ENCODE data around the gene CASK.

The CASK gene

GRCh38 chrX:41903544-41903943 is 19.8 kb downstream of the CASK start:
- no peak for TF ChIP-seq CTCF (IDR thresholded peaks at IDR 0.05; ENCODE audit: low read depth, low read length)
- peaks cover 2% of the 10 kb centered on the region for H3K9me3 ChIP-seq (ENCODE audit: severe bottlenecking)
- no peak for DNase-seq

GRCh38 chrX:41900321-41900720 is 23.0 kb downstream of the CASK start:
- no peaks in the 10 kb centered on the region for H3K27me3 ChIP-seq (ENCODE audit: insufficient read depth, low read depth, severe bottlenecking)
- no peak overlapping the region for H3K27ac ChIP-seq
- H3K4me3 ChIP-seq (ENCODE audit: low read depth, low read length), result no peak overlapping the region
- H3K36me3 ChIP-seq, result no peaks in the 10 kb centered on the region
- TF ChIP-seq CTCF (IDR thresholded peaks at IDR 0.05; ENCODE audit: low read depth, low read length), result no peak
- no peak for DNase-seq
- peaks cover 6% of the 10 kb centered on the region for H3K9me3 ChIP-seq (ENCODE audit: severe bottlenecking)

More at GRCh38 chrX:41903544-41903943, 19.8 kb downstream of the CASK start:
- no peaks in the 10 kb centered on the region for H3K27me3 ChIP-seq (ENCODE audit: insufficient read depth, low read depth, severe bottlenecking)
- no peak overlapping the region for H3K27ac ChIP-seq
- no peaks in the 10 kb centered on the region for H3K36me3 ChIP-seq
- H3K4me3 ChIP-seq (ENCODE audit: low read depth, low read length), result no peak overlapping the region

GRCh38 chrX:41895826-41896225 is 27.5 kb downstream of the CASK start:
- Histone ChIP-seq H3K27me3 (ENCODE audit: insufficient read depth, low read depth, severe bottlenecking) (no peaks in the 10 kb centered on the region), H3K27ac (no peak overlapping the region), H3K4me3 (ENCODE audit: low read depth, low read length) (no peak overlapping the region), H3K9me3 (ENCODE audit: severe bottlenecking) (peaks cover 5% of the 10 kb centered on the region), H3K36me3 (no peaks in the 10 kb centered on the region)
- no peak for TF ChIP-seq CTCF (IDR thresholded peaks at IDR 0.05; ENCODE audit: low read depth, low read length)
- no peak for DNase-seq

- no peaks in the 10 kb centered on the region for H3K36me3 ChIP-seq
- DNase-seq, result no peak
- no peak for TF ChIP-seq CTCF (IDR thresholded peaks at IDR 0.05; ENCODE audit: low read depth, low read length)
- H3K4me3 ChIP-seq (ENCODE audit: low read depth, low read length), result no peak overlapping the region
- H3K9me3 ChIP-seq (ENCODE audit: severe bottlenecking), result no peaks in the 10 kb centered on the region
- H3K27ac ChIP-seq, result no peak overlapping the region
- no peaks in the 10 kb centered on the region for H3K27me3 ChIP-seq (ENCODE audit: insufficient read depth, low read depth, severe bottlenecking)
Observed at GRCh38 chrX:41890026-41890423, 33.3 kb downstream of the CASK start.

- DNase-seq, result no peak
- Histone ChIP-seq H3K4me3 (ENCODE audit: low read depth, low read length) (no peak overlapping the region), H3K9me3 (ENCODE audit: severe bottlenecking) (no peaks in the 10 kb centered on the region), H3K36me3 (no peaks in the 10 kb centered on the region), H3K27me3 (ENCODE audit: insufficient read depth, low read depth, severe bottlenecking) (no peaks in the 10 kb centered on the region), H3K27ac (no peak overlapping the region)
- no peak for TF ChIP-seq CTCF (IDR thresholded peaks at IDR 0.05; ENCODE audit: low read depth, low read length)
Observed at GRCh38 chrX:41889317-41890025, 33.9 kb downstream of the CASK start.

GRCh38 chrX:41887691-41888090 is 35.7 kb downstream of the CASK start:
- TF ChIP-seq CTCF (IDR thresholded peaks at IDR 0.05; ENCODE audit: low read depth, low read length), result no peak
- H3K4me3 ChIP-seq (ENCODE audit: low read depth, low read length), result no peak overlapping the region
- H3K36me3 ChIP-seq, result no peaks in the 10 kb centered on the region
- DNase-seq, result no peak
- H3K27ac ChIP-seq, result no peak overlapping the region
- H3K9me3 ChIP-seq (ENCODE audit: severe bottlenecking), result no peaks in the 10 kb centered on the region
- H3K27me3 ChIP-seq (ENCODE audit: insufficient read depth, low read depth, severe bottlenecking), result no peaks in the 10 kb centered on the region
